Lower leg skin (tissue), 3 donors: ENCODE measurements around the gene ZNF385C.
A peak's percentile ranks its signal among the peaks of the same experiment; 100 is the strongest.

Source experiments
- POLR2A ChIP-seq, 2 donors: fragments of 450-650 bp; IDR thresholded peaks; one replicate each; pipeline ENCODE4 v1.6.1; 2016 to 2017; ENCODE audit warnings: antibody characterized with exemption in 2 of 2, mild to moderate bottlenecking in 1 of 2, moderate library complexity in 1 of 2
- TF ChIP-seq, protein P1 (sequence below), 3 donors: fragments of 450-650 bp; IDR thresholded peaks; one replicate each; pipeline ENCODE4 v1.5.1; 2016; ENCODE audit warnings: antibody characterized with exemption in 3 of 3, mild to moderate bottlenecking in 3 of 3, moderate library complexity in 2 of 3

DNA sequence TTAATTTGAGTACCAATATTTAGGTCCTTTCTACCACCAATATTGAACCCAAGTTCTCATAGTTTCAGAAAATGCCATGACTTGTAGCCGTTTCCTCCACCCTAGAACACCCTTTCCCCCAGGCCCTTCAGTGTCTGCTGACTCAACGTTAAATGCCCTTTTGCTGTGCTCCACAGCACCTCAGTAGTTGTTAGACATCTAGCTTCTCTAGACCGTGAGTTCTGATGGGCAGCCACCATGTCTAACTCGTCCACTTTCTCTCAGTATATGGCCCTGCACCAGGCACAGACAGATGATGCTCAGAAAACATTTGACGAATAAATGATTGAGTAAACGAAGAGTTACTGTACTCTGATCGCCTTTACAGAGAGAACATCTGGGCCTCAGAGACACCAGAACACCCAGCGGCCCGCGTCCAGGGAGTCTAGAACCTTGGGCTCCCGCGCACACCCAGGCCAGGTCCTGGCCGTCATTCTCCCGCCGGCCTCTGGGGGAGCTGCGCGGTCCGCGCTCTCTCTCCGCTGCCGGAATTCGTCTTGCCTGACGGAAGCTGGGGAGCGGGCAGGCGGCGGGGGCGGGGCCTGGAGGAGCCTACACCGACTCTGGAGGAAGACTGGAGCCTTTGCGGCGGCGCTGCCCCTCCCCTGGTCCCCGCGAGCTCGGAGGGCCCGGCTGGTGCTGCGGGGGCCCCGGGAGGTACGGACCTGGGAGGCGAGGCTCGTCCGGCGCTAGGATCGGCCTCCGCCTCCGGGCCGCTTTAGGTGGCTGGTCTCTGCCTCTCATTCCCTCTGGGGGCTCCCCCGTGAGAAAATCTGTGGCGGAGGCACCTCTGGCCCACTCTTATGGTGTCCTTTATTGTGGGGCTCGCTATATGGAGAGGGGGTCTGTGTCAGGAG is 78.5 kb downstream of the ZNF385C start, which contains the start of gene NKIRAS2:
- no peak for TF ChIP-seq POLR2A (IDR thresholded peaks at IDR 0.05)
- TF ChIP-seq, protein P1, sequence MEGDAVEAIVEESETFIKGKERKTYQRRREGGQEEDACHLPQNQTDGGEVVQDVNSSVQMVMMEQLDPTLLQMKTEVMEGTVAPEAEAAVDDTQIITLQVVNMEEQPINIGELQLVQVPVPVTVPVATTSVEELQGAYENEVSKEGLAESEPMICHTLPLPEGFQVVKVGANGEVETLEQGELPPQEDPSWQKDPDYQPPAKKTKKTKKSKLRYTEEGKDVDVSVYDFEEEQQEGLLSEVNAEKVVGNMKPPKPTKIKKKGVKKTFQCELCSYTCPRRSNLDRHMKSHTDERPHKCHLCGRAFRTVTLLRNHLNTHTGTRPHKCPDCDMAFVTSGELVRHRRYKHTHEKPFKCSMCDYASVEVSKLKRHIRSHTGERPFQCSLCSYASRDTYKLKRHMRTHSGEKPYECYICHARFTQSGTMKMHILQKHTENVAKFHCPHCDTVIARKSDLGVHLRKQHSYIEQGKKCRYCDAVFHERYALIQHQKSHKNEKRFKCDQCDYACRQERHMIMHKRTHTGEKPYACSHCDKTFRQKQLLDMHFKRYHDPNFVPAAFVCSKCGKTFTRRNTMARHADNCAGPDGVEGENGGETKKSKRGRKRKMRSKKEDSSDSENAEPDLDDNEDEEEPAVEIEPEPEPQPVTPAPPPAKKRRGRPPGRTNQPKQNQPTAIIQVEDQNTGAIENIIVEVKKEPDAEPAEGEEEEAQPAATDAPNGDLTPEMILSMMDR (IDR thresholded peaks at IDR 0.05) = peak in 1 of 3 donors; percentile 83
